Measurements from ENCODE around the gene ZRANB1. TPM values are rescaled to one million over a fixed set of nuclear protein-coding genes. Genes with fewer than 3 reads are reported as not detected.

ZRANB1 gene
- total RNA-seq, 2 experiments from 2014 or later: 14.5 to 17.0 TPM

DNA sequence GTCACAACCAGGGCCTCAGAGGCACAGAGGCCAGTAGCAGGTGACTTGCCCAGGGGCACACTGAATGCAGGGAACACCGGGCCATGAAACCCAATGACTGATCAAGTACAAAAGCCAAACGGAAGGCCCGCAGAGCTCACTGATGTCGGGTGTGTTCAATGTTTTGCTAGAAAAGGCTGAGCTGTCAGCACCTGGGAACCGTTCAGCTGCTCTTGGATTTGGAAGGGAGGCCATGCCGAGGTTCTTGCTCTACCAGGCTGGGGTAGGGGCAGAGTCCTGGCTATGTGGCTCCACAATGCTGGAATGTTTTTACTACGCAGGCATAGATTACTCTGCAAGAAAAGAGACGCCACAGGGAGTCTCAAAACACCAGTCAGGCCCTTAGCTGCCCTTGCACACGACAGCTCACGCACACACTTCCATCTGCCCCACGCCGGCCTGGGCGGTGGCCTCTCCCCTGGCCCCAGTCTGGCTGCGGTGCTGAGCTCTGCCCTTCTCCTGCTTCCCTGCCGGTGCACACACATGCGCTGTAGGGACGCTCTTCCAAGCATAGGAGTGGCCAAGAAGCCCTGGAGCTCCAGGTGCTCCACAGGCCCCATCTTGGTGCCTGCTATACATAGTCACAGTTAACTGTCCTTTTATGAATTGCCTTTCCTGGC, 79.9 kb downstream of the ZRANB1 start:
- no peak overlapping the region for H3K4me3 ChIP-seq (ENCODE audit: low read depth, low read length, poor library complexity, severe bottlenecking)
- no peaks in the 10 kb centered on the region for H3K9me3 ChIP-seq (ENCODE audit: low read length)
- no peak overlapping the region for H2AFZ ChIP-seq (ENCODE audit: low read length)
- ChIA-PET CTCF (ENCODE audit: unreplicated experiment) (no interaction called here), POLR2A (no interaction called here)
- intact Hi-C loops (cut with micrococcal nuclease; ENCODE audit: unreplicated experiment): no loop called here
- no peak overlapping the region for H3K27ac ChIP-seq (ENCODE audit: low read depth, low read length, poor library complexity, severe bottlenecking)
- no peak for TF ChIP-seq EZH2phosphoT487 (IDR thresholded peaks at IDR 0.05; ENCODE audit: borderline replicate concordance, low read depth, low read length)
- TF ChIP-seq, protein P1, sequence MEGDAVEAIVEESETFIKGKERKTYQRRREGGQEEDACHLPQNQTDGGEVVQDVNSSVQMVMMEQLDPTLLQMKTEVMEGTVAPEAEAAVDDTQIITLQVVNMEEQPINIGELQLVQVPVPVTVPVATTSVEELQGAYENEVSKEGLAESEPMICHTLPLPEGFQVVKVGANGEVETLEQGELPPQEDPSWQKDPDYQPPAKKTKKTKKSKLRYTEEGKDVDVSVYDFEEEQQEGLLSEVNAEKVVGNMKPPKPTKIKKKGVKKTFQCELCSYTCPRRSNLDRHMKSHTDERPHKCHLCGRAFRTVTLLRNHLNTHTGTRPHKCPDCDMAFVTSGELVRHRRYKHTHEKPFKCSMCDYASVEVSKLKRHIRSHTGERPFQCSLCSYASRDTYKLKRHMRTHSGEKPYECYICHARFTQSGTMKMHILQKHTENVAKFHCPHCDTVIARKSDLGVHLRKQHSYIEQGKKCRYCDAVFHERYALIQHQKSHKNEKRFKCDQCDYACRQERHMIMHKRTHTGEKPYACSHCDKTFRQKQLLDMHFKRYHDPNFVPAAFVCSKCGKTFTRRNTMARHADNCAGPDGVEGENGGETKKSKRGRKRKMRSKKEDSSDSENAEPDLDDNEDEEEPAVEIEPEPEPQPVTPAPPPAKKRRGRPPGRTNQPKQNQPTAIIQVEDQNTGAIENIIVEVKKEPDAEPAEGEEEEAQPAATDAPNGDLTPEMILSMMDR (conservative IDR thresholded peaks at IDR 0.05; ENCODE audit: low read length): no peak
- H4K20me1 ChIP-seq (ENCODE audit: insufficient read depth, low read length): no peaks in the 10 kb centered on the region
- no peak for DNase-seq (ENCODE audit: low spot score)
- no peaks in the 10 kb centered on the region for H3K79me2 ChIP-seq (ENCODE audit: insufficient read depth, low read depth, low read length)
- no peaks in the 10 kb centered on the region for H3K9me2 ChIP-seq (ENCODE audit: insufficient read depth, low read length)
- BruUV-seq (replicated peaks): no TSS peak
- no peaks in the 10 kb centered on the region for H3K36me3 ChIP-seq (ENCODE audit: insufficient read depth, low read length)
- H3K4me1 ChIP-seq (ENCODE audit: insufficient read depth, low read length, poor library complexity, severe bottlenecking): peaks cover 18% of the 10 kb centered on the region
- no peak overlapping the region for H3K4me2 ChIP-seq (ENCODE audit: low read length)

DNA sequence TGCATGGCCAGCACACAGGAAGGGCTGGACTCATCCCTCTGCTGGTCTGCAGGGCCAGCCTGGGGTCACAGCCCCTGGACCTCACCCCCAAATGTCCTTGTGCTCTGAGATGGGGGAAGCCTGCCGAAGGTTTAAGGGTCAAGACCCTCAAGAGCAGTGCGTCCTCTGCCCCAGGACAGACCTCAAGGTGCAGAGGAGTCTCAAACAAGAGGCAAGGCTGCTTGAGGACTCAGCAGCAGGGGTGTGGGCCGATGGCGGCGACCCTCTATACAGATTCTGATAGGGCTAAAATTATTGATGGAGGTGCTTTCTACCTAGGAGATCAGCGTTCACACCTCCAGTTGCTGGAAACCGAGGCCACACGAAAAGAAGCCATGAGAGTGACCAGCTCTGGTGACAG, 80.7 kb downstream of the ZRANB1 start:
- Histone ChIP-seq H3K79me2 (ENCODE audit: insufficient read depth, low read depth, low read length) (no peaks in the 10 kb centered on the region), H4K20me1 (ENCODE audit: insufficient read depth, low read length) (no peaks in the 10 kb centered on the region), H3K36me3 (ENCODE audit: insufficient read depth, low read length) (no peaks in the 10 kb centered on the region), H3K9me3 (ENCODE audit: low read length) (no peaks in the 10 kb centered on the region), H3K4me1 (ENCODE audit: insufficient read depth, low read length, poor library complexity, severe bottlenecking) (peaks cover 18% of the 10 kb centered on the region), H3K4me2 (ENCODE audit: low read length) (no peak overlapping the region), H3K4me3 (ENCODE audit: low read depth, low read length, poor library complexity, severe bottlenecking) (no peak overlapping the region), H2AFZ (ENCODE audit: low read length) (no peak overlapping the region), H3K9me2 (ENCODE audit: insufficient read depth, low read length) (no peaks in the 10 kb centered on the region), H3K27ac (ENCODE audit: low read depth, low read length, poor library complexity, severe bottlenecking) (no peak overlapping the region)
- BruUV-seq (replicated peaks): no TSS peak
- intact Hi-C loops (cut with micrococcal nuclease; ENCODE audit: unreplicated experiment): no loop called here
- POLR2A ChIA-PET: no interaction called here
- CTCF ChIA-PET (ENCODE audit: unreplicated experiment): no interaction called here
- TF ChIP-seq EZH2phosphoT487 (IDR thresholded peaks at IDR 0.05; ENCODE audit: borderline replicate concordance, low read depth, low read length): no peak
- TF ChIP-seq, protein P1 (conservative IDR thresholded peaks at IDR 0.05; ENCODE audit: low read length): no peak
- no peak for DNase-seq (ENCODE audit: low spot score)

DNA sequence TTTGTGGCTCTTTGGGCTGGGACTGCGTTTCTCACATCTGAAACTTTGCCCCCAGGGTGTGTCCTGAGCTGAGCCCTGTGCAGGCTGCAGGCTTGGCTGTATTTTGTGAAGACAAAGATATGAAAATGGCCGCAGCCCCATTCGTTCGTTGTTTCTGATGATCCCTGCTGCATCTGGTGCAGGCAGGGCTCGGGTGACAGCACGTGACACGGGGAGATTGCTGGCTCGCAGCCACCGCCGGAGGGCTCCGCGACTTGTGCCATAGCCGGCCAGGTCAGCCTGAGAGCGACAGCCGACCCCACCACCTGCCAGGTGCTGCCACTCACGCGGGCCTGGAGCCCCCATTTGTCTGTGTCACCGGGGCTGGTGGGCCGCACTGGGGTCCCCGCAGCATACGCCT, 81.3 kb downstream of the ZRANB1 start:
- TF ChIP-seq, protein P1 (conservative IDR thresholded peaks at IDR 0.05; ENCODE audit: low read length): no peak
- no peak for TF ChIP-seq EZH2phosphoT487 (IDR thresholded peaks at IDR 0.05; ENCODE audit: borderline replicate concordance, low read depth, low read length)
- ChIA-PET CTCF (ENCODE audit: unreplicated experiment) (no interaction called here), POLR2A (no interaction called here)
- Histone ChIP-seq H3K4me3 (ENCODE audit: low read depth, low read length, poor library complexity, severe bottlenecking) (no peak overlapping the region), H3K4me1 (ENCODE audit: insufficient read depth, low read length, poor library complexity, severe bottlenecking) (peaks cover 18% of the 10 kb centered on the region), H3K79me2 (ENCODE audit: insufficient read depth, low read depth, low read length) (no peaks in the 10 kb centered on the region), H2AFZ (ENCODE audit: low read length) (no peak overlapping the region), H4K20me1 (ENCODE audit: insufficient read depth, low read length) (no peaks in the 10 kb centered on the region), H3K9me2 (ENCODE audit: insufficient read depth, low read length) (no peaks in the 10 kb centered on the region), H3K9me3 (ENCODE audit: low read length) (no peaks in the 10 kb centered on the region), H3K4me2 (ENCODE audit: low read length) (no peak overlapping the region), H3K36me3 (ENCODE audit: insufficient read depth, low read length) (no peaks in the 10 kb centered on the region), H3K27ac (ENCODE audit: low read depth, low read length, poor library complexity, severe bottlenecking) (no peak overlapping the region)
- BruUV-seq (replicated peaks): no TSS peak
- intact Hi-C loops (cut with micrococcal nuclease; ENCODE audit: unreplicated experiment): no loop called here
- no peak for DNase-seq (ENCODE audit: low spot score)

All from OCI-LY7 (cell line).